H1 (cell line): ENCODE measurements around the gene FSTL4. TPM values are rescaled to one million over a fixed set of nuclear protein-coding genes. Genes with fewer than 3 reads are reported as not detected.

Experiments
- CREB1 ChIP-seq: IDR thresholded peaks from 2 replicates; pipeline ENCODE4 v1.6.1; 2012; ENCODE audit warnings: inconsistent platforms
- CTBP2 ChIP-seq: IDR thresholded peaks from 2 replicates; pipeline ENCODE4 v1.7.0; 2011; ENCODE audit warnings: borderline replicate concordance, mild to moderate bottlenecking, moderate library complexity, mixed read lengths, low read length; ENCODE audit not compliant: insufficient read depth, insufficient read length
- POLR2A ChIP-seq, 2 experiments: IDR thresholded peaks; 1 replicate in 1 of 2; 2 replicates in 1 of 2; pipeline ENCODE4 v1.6.1; 2011; ENCODE audit warnings: low read depth in 2 of 2, low read length in 2 of 2, mild to moderate bottlenecking in 2 of 2; ENCODE audit errors: control extremely low read depth in 1 of 2
- RNF2 ChIP-seq: fragments of 200-900, 300-1000 bp; sonication (generic); IDR thresholded peaks from 2 replicates; pipeline ENCODE4 v1.7.1; 2016; ENCODE audit warnings: borderline replicate concordance, low read depth, mild to moderate bottlenecking, antibody characterized with exemption, low read length; ENCODE audit not compliant: poor library complexity, severe bottlenecking; ENCODE audit errors: missing control alignments
- SP1 ChIP-seq: IDR thresholded peaks from 2 replicates; pipeline ENCODE4 v1.6.1; 2011; ENCODE audit warnings: low read depth, low read length
- TBP ChIP-seq: IDR thresholded peaks from 2 replicates; pipeline ENCODE4 v1.6.1; 2011; ENCODE audit warnings: low read depth, low read length, improper control_type of control experiment
- polyA plus RNA-seq, 7 experiments: library from polyadenylated mRNA; depleted of rRNA in 3 of 7; stranded (reverse) in 5 of 7; unstranded in 2 of 7; fragments of >200 nt in 5 of 7; fragments of 200-250 nt in 2 of 7; gene quantifications; 1 replicate in 5 of 7; 2 replicates in 1 of 7; 4 replicates in 1 of 7; pipeline versions ENCODE4 v1.2.1 to v1.2.3, GENCODE V29; 2011 to 2013; ENCODE audit warnings: missing spikeins in 2 of 7, mixed read lengths in 2 of 7
- total RNA-seq: library from RNA; stranded (reverse); fragmentation: NEBNext Ultra II Directional; extraction: Animal tissue kit (Norgen Biotek cat#: 25700); gene quantifications from 2 replicates; pipeline ENCODE4 v1.2.1, GENCODE V29; 2021

The FSTL4 gene
- total and polyA plus RNA-seq, 2 of the 8 experiments (the other 6 are each of a cell fraction or from before 2014, with no cell fraction given), result 3.1 to 4.1 TPM

DNA sequence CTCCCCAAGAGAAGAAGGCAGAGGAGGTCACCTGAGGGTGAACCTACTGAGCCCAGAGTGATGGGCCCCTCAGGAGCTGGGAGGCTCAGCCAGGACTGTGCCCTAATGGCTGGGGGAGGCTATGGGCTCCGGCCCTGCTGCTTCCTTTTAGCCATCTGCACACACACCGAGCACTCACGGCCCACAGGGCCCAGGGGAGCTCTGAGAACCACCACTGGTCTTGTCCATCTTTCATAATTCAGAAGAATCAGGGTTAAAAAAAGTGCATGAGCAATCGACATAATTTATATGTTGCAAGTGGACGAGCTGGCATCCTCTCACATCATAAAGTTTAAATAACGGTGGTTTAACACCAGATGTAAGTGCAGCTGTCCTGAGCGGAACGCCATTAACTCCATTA is 162.1 kb downstream of the FSTL4 start (continued):
- no peak for TF ChIP-seq CTBP2
- TF ChIP-seq CREB1, result no peak
- TF ChIP-seq RNF2, result no peak
- TF ChIP-seq POLR2A (IDR thresholded peaks at IDR 0.05; ENCODE audit: control extremely low read depth in 1 of 2, low read depth in 2 of 2, low read length in 2 of 2), result no peak
- no peak for TF ChIP-seq TBP
- TF ChIP-seq SP1, result no peak
